NCI-H187 (cell line): ENCODE measurements around the gene CTDSP2.
"Not testable (repeated sequence)": the region's sequence is repeated elsewhere in the genome, so short reads cannot be mapped to it uniquely, and the experiment has no call there.

Experiments
- DNase-seq, 2 experiments: peaks; one replicate each; lab custom pipeline; 2025; lab: John Stamatoyannopoulos, UW

Gene CTDSP2

GRCh38 chr12:57881475-57881874 is 34.9 kb upstream of the CTDSP2 start:
- no peak for DNase-seq

GRCh38 chr12:57881035-57881434 is 34.5 kb upstream of the CTDSP2 start:
- not testable (repeated sequence) for DNase-seq

GRCh38 chr12:57877876-57878275 is 31.3 kb upstream of the CTDSP2 start:
- no peak for DNase-seq

- DNase-seq = no peak
These were observed 29.4 kb upstream of the CTDSP2 start for GRCh38 chr12:57875753-57876547.

GRCh38 chr12:57874166-57875108 is 27.9 kb upstream of the CTDSP2 start:
- no peak for DNase-seq

- DNase-seq = no peak
These were observed 25.8 kb upstream of the CTDSP2 start for GRCh38 chr12:57872362-57872761.

GRCh38 chr12:57869927-57870318 is 23.4 kb upstream of the CTDSP2 start:
- no peak for DNase-seq

GRCh38 chr12:57869298-57869926 is 22.9 kb upstream of the CTDSP2 start:
- DNase-seq = no peak

- peak; percentile 70 to 74 for DNase-seq
These were observed 22.3 kb upstream of the CTDSP2 start for GRCh38 chr12:57868851-57869268.

GRCh38 chr12:57868221-57868620 is 21.7 kb upstream of the CTDSP2 start:
- no peak for DNase-seq

GRCh38 chr12:57866308-57867019 is 19.9 kb upstream of the CTDSP2 start:
- no peak for DNase-seq

- DNase-seq = no peak
These were observed 18.7 kb upstream of the CTDSP2 start for GRCh38 chr12:57865084-57865751.

GRCh38 chr12:57864442-57865083 is 18.0 kb upstream of the CTDSP2 start:
- DNase-seq = no peak

GRCh38 chr12:57863676-57864075 is 17.1 kb upstream of the CTDSP2 start:
- no peak for DNase-seq

- no peak for DNase-seq
These were observed 15.4 kb upstream of the CTDSP2 start for GRCh38 chr12:57861967-57862366.

GRCh38 chr12:57860883-57861282 is 14.4 kb upstream of the CTDSP2 start:
- DNase-seq = not testable (repeated sequence)

- no peak for DNase-seq
These were observed 12.6 kb upstream of the CTDSP2 start for GRCh38 chr12:57859121-57859520.

GRCh38 chr12:57858123-57858522 is 11.6 kb upstream of the CTDSP2 start:
- DNase-seq = not testable (repeated sequence)

- no peak for DNase-seq
These were observed 8.4 kb upstream of the CTDSP2 start for GRCh38 chr12:57854965-57855364.

GRCh38 chr12:57853864-57854556 is 7.5 kb upstream of the CTDSP2 start:
- DNase-seq = no peak
